WERI-Rb-1 (cell line): ENCODE data around the gene PHRF1.
A peak's percentile ranks its signal among the peaks of the same experiment; 100 is the strongest.

ENCODE experiments used
- DNase-seq: peaks from one replicate; pipeline ENCODE4 v3.0.0-alpha.2; 2020
- H3K27ac ChIP-seq: fragments of 250-450 bp; sonication (Bioruptor Pico); 2 replicates; pipeline ENCODE4 v1.5.1; 2020; ENCODE audit warnings: mild to moderate bottlenecking, moderate library complexity
- H3K27me3 ChIP-seq: fragments of 250-450 bp; sonication (Bioruptor Pico); 2 replicates; pipeline ENCODE4 v1.5.1; 2021; ENCODE audit warnings: mild to moderate bottlenecking, low read depth, moderate library complexity; ENCODE audit not compliant: insufficient read depth, severe bottlenecking
- H3K36me3 ChIP-seq: fragments of 250-450 bp; sonication (Bioruptor Pico); 2 replicates; pipeline ENCODE4 v1.5.1; 2020; ENCODE audit warnings: mild to moderate bottlenecking, moderate library complexity
- H3K4me3 ChIP-seq: 2 replicates; pipeline ENCODE4 v1.5.1; 2011; ENCODE audit warnings: low read depth, mild to moderate bottlenecking, control low read depth, low read length
- H3K9me3 ChIP-seq: fragments of 250-450 bp; sonication (Bioruptor Pico); 2 replicates; pipeline ENCODE4 v1.5.1; 2021; ENCODE audit warnings: mild to moderate bottlenecking, moderate library complexity; ENCODE audit not compliant: severe bottlenecking
- CTCF ChIP-seq: IDR thresholded peaks from 2 replicates; pipeline ENCODE4 v1.5.1; 2011; ENCODE audit warnings: low read depth, mild to moderate bottlenecking, control low read depth, inconsistent platforms, low read length

The PHRF1 gene

DNA sequence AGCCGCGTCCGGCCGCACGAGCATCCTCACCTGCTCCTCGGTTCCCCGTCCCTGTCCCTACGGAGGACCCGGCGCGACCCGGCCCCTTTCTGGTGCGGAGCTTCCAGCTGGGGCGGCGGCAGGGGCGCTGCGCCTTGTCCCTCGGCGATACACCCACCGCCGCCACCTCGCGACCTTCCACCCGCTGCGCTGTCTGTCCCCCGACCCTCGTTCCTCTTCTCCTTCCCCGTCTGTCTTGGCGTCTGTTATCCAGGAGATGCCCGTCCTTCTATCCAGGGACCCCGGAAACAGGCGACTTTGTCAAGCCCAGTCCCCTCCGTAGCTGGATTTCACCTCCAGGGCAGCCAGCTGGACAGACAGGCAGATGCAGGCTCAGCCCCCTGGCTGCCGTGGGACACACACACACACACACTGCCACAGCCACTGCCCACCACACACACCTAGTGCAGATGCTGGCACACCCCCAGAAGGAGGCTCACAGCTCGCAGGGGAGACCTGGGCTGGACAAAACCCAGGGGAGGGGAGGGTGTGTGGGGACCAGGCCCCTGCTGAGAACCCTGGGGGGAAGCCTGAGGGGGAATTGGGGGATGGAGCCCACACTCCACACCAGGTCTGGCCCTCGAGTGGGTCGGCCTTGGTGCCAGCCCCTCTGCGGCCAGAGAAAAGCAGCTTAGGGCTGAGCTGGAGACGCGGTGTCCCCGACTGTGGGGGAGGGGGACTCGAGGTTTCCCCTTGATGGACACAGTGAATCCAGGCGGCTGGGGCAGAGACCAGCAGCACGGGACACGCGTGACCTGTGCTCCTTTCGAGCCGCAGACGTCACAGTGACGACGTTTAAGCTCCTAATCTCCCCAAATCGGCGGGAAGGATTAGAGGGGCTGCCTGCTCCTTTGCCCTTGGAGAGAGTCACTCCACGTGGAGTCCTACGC lies 61.6 kb downstream of the PHRF1 start:
- TF ChIP-seq CTCF = no peak
- Histone ChIP-seq H3K27ac (peak overlapping the region; percentile 70), H3K27me3 (no peaks in the 10 kb centered on the region), H3K4me3 (no peak overlapping the region), H3K36me3 (peaks cover 26% of the 10 kb centered on the region), H3K9me3 (no peaks in the 10 kb centered on the region)
- peak; percentile 88 for DNase-seq

DNA sequence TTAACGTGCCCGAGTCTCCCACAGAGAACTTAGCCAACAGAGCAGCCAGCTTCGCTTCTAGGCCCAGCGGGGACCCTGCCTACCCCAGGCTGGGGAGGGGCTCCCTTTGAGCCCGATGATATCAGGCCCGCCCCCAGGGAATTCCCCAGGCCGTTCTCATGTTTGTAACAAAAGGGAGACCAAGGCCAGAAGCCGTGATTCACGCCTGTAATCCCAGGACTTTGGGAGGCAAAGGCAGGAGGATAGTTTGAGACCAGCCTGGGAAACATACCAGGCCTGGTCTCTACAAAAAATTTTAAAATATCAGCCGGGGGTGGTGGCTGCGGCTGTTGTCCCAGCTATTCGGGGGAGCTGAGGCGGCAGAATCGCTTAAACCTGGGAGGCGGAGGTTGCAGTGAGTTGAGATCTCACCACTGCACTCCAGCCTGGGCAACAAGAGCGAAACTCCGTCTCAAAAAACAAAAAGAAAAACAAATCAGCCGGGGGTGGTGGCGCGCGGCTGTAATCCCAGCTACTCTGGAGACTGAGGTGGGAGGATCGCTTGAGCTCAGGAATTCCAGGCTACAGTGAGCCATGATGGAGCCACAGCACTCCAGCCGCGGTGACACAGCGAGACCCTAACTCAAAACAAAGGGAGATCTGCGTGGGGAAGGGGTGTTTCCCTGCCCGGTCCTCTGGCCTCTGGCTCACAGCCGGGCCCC lies 62.5 kb downstream of the PHRF1 start:
- Histone ChIP-seq H3K36me3 (peaks cover 31% of the 10 kb centered on the region), H3K27ac (peak overlapping the region; percentile 70), H3K4me3 (no peak overlapping the region), H3K27me3 (no peaks in the 10 kb centered on the region), H3K9me3 (no peaks in the 10 kb centered on the region)
- no peak for TF ChIP-seq CTCF
- peak; percentile 50 for DNase-seq

DNA sequence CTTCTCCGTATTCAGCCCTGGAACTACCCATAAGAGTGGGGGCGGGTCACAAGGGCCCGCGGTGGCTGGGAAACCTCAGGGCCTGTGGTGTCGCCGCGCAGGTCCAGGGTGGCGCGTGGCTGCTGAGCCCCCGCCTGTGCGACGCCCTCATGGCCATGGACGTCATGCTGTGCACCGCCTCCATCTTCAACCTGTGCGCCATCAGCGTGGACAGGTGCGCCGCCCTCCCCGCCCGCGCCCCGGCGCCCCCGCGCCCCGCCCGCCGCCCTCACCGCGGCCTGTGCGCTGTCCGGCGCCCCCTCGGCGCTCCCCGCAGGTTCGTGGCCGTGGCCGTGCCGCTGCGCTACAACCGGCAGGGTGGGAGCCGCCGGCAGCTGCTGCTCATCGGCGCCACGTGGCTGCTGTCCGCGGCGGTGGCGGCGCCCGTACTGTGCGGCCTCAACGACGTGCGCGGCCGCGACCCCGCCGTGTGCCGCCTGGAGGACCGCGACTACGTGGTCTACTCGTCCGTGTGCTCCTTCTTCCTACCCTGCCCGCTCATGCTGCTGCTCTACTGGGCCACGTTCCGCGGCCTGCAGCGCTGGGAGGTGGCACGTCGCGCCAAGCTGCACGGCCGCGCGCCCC lies 63.2 kb downstream of the PHRF1 start:
- Histone ChIP-seq H3K36me3 (peaks cover 37% of the 10 kb centered on the region), H3K4me3 (no peak overlapping the region), H3K27me3 (no peaks in the 10 kb centered on the region), H3K9me3 (no peaks in the 10 kb centered on the region), H3K27ac (peak overlapping the region; percentile 70)
- no peak for TF ChIP-seq CTCF
- no peak for DNase-seq

DNA sequence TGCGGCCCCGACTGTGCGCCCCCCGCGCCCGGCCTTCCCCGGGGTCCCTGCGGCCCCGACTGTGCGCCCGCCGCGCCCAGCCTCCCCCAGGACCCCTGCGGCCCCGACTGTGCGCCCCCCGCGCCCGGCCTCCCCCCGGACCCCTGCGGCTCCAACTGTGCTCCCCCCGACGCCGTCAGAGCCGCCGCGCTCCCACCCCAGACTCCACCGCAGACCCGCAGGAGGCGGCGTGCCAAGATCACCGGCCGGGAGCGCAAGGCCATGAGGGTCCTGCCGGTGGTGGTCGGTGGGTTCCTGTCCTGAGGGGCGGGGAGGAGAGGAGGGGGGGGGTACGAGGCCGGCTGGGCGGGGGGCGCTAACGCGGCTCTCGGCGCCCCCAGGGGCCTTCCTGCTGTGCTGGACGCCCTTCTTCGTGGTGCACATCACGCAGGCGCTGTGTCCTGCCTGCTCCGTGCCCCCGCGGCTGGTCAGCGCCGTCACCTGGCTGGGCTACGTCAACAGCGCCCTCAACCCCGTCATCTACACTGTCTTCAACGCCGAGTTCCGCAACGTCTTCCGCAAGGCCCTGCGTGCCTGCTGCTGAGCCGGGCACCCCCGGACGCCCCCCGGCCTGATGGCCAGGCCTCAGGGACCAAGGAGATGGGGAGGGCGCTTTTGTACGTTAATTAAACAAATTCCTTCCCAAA lies 63.9 kb downstream of the PHRF1 start:
- H3K36me3 ChIP-seq = peaks cover 38% of the 10 kb centered on the region
- no peak for TF ChIP-seq CTCF
- H3K9me3 ChIP-seq = no peaks in the 10 kb centered on the region
- no peak for DNase-seq
- no peak overlapping the region for H3K4me3 ChIP-seq
- H3K27me3 ChIP-seq = no peaks in the 10 kb centered on the region
- no peak overlapping the region for H3K27ac ChIP-seq

GRCh38 chr11:641806-642370 lies 65.6 kb downstream of the PHRF1 start:
- no peak for TF ChIP-seq CTCF
- H3K36me3 ChIP-seq = peaks cover 44% of the 10 kb centered on the region
- no peak overlapping the region for H3K4me3 ChIP-seq
- DNase-seq = no peak
- no peaks in the 10 kb centered on the region for H3K9me3 ChIP-seq
- no peaks in the 10 kb centered on the region for H3K27me3 ChIP-seq
- H3K27ac ChIP-seq = no peak overlapping the region
